ENCODE data around the gene ICAM2.

The ICAM2 gene

GRCh38 chr17:63999680-64000531 is 20.5 kb downstream of the ICAM2 start:
- in situ Hi-C loops (cut with HindIII; ENCODE audit: low sequenced_read_pairs), result no loop called here
- no peak overlapping the region for H3K4me3 ChIP-seq (ENCODE audit: low read depth, low read length)
- TF ChIP-seq CTCF (IDR thresholded peaks at IDR 0.05; ENCODE audit: low read depth, low read length, missing control alignments), result no peak
- DNase-seq (ENCODE audit: low read depth), result no peak

GRCh38 chr17:63998721-63999679 is 21.4 kb downstream of the ICAM2 start:
- in situ Hi-C loops (cut with HindIII; ENCODE audit: low sequenced_read_pairs), result no loop called here
- peak overlapping the region; percentile 57 for H3K4me3 ChIP-seq (ENCODE audit: low read depth, low read length)

GRCh38 chr17:63998050-63998720 is 22.2 kb downstream of the ICAM2 start, which contains the start of gene PRR29:
PRR29 (plus strand) TSS chr17:63998351; CDS start chr17:63998365, 14 bp downstream.
- in situ Hi-C loops (cut with HindIII; ENCODE audit: low sequenced_read_pairs), result no loop called here
- peak within 1 kb of the TSS; percentile 57 for H3K4me3 ChIP-seq (ENCODE audit: low read depth, low read length)
- TF ChIP-seq CTCF (IDR thresholded peaks at IDR 0.05; ENCODE audit: low read depth, low read length, missing control alignments), result no peak
- DNase-seq (ENCODE audit: low read depth), result no peak

More at GRCh38 chr17:63998721-63999679, 21.4 kb downstream of the ICAM2 start:
- no peak for DNase-seq (ENCODE audit: low read depth)
- no peak for TF ChIP-seq CTCF (IDR thresholded peaks at IDR 0.05; ENCODE audit: low read depth, low read length, missing control alignments)

GRCh38 chr17:63997341-63998048 is 22.9 kb downstream of the ICAM2 start:
- no peak for DNase-seq (ENCODE audit: low read depth)
- TF ChIP-seq CTCF (IDR thresholded peaks at IDR 0.05; ENCODE audit: low read depth, low read length, missing control alignments), result no peak
- H3K4me3 ChIP-seq (ENCODE audit: low read depth, low read length), result peak overlapping the region; percentile 57
- in situ Hi-C loops (cut with HindIII; ENCODE audit: low sequenced_read_pairs), result no loop called here

GRCh38 chr17:63996430-63997182 is 23.8 kb downstream of the ICAM2 start:
- no peak for DNase-seq (ENCODE audit: low read depth)
- no peak overlapping the region for H3K4me3 ChIP-seq (ENCODE audit: low read depth, low read length)
- TF ChIP-seq CTCF (IDR thresholded peaks at IDR 0.05; ENCODE audit: low read depth, low read length, missing control alignments), result no peak
- in situ Hi-C loops (cut with HindIII; ENCODE audit: low sequenced_read_pairs), result no loop called here

Data from astrocyte of the cerebellum (primary cell).